GM12873 (cell line): ENCODE data around the gene ZNF76.

Source experiments
- TF ChIP-seq, protein P1 (sequence below): IDR thresholded peaks from 2 replicates; pipeline ENCODE4 v1.5.1; 2012; ENCODE audit warnings: low read depth, mild to moderate bottlenecking, moderate library complexity, low read length, control low read depth; ENCODE audit not compliant: insufficient read depth; ENCODE audit errors: missing control alignments

The ZNF76 gene

GRCh38 chr6:35312076-35312800, 52.7 kb downstream of the ZNF76 start:
- TF ChIP-seq, protein P1, sequence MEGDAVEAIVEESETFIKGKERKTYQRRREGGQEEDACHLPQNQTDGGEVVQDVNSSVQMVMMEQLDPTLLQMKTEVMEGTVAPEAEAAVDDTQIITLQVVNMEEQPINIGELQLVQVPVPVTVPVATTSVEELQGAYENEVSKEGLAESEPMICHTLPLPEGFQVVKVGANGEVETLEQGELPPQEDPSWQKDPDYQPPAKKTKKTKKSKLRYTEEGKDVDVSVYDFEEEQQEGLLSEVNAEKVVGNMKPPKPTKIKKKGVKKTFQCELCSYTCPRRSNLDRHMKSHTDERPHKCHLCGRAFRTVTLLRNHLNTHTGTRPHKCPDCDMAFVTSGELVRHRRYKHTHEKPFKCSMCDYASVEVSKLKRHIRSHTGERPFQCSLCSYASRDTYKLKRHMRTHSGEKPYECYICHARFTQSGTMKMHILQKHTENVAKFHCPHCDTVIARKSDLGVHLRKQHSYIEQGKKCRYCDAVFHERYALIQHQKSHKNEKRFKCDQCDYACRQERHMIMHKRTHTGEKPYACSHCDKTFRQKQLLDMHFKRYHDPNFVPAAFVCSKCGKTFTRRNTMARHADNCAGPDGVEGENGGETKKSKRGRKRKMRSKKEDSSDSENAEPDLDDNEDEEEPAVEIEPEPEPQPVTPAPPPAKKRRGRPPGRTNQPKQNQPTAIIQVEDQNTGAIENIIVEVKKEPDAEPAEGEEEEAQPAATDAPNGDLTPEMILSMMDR = no peak

GRCh38 chr6:35312807-35313206, 53.3 kb downstream of the ZNF76 start:
- TF ChIP-seq, protein P1 = no peak

- TF ChIP-seq, protein P1 = no peak
Observed at GRCh38 chr6:35317483-35318195, 58.1 kb downstream of the ZNF76 start.

- TF ChIP-seq, protein P1 = no peak
Observed at GRCh38 chr6:35318196-35319171, 58.9 kb downstream of the ZNF76 start.

DNA sequence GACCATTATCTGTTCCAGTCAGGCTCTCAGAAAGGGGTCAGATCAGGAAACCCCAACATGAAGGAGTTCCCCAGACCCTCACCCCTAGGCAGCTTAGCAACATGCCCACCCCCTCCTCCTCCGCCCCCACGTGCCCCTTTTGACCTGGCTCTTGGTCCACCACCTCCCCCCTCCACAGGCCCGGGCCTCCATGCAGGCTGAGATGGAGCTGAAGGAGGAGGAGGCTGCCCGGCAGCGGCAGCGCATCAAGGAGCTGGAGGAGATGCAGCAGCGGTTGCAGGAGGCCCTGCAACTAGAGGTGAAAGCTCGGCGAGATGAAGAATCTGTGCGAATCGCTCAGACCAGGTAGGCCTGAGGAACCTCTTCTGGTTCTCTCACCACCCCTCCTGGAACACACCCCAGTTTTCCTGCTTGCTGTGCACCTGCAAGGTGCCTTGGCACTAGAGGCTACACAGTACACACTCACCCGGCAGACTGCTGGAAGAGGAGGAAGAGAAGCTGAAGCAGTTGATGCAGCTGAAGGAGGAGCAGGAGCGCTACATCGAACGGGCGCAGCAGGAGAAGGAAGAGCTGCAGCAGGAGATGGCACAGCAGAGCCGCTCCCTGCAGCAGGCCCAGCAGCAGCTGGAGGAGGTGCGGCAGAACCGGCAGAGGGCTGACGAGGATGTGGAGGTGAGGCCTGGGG, 60.0 kb downstream of the ZNF76 start:
- TF ChIP-seq, protein P1 = no peak

GRCh38 chr6:35320031-35320410, 60.5 kb downstream of the ZNF76 start:
- TF ChIP-seq, protein P1 = no peak
